Eye (tissue), 1 donor: ENCODE measurements around the gene PPM1A.
A peak's percentile ranks its signal among the peaks of the same experiment; 100 is the strongest.
"Not testable (repeated sequence)": the region's sequence is repeated elsewhere in the genome, so short reads cannot be mapped to it uniquely, and the experiment has no call there.

Source experiments
- DNase-seq: peaks from one replicate; pipeline ENCODE4 v3.0.0-alpha.2; 2015

Gene PPM1A

DNA sequence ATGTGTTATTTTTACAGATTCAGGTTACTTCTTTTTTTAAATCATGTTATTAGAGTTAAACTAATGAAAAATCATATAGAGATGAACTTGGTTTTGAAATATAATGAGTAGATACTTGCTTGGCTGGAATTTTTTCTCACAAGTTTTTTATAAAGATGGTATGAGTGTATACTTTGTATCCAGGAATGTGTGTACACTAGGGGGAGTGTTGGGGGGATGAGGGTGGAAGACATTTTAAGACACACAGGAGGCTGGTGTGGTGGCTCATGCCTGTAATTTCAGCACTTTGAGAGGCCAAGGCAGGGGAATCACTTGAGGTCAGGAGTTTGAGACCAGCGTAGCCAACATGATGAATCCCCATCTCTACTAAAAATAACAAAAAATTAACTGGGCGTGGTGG lies 23.2 kb downstream of the PPM1A start:
- DNase-seq = no peak

DNA sequence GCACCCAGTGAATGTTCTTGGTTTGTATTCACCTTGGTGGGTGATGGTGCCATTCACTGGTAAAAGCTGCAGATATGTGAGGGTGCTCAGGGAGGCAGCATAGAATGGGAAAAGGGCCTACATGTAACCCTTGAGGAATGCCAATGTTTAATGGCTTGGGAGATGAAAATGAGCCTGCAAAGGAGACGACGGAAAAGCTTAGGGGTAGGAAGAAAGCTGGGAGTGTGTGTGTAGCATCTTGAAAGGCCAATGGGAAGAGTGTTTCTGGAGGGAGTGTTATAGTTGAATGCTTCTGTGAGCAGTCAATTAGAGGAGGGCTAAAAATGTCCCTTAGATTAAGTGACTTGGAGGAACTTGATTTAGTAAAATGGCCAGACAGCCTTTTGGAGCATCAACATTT lies 24.9 kb downstream of the PPM1A start:
- DNase-seq = no peak

DNA sequence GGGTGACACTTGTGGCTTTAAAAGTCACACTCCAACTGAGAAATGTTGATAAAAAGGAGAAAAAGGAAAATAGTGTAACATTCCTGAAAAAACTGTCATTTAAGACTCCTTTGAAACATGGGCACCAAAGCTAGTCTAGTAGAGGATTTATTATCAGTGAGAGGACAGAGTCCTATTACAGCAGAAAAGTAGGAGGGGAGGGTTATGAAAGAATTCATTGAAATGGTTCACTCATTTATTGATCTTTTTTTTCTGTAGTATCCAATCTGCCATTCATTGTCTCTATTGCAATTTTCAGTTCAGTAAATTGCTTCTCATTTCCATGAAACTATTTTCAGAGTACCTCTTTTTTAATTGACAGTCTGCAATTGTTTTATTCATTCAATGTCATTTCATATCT lies 25.4 kb downstream of the PPM1A start:
- DNase-seq = no peak

DNA sequence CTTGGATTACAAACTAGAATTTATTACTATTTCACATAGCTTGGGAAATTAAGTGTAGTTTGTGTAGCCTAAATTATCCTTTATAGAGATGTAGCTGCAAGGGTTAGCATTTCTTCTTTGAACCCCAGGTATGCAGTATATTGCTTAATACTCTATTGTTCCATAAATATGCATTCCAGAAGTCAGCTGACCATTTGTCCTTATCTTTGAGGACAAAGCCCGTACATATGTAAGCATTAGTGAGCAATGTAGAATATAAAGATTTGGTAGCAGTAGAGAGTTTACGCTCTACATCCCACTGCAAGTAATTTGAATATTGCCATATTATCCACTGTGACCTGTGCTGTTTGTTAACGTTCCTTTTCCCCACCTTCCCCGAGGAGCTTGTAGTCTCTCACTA lies 26.9 kb downstream of the PPM1A start:
- DNase-seq = no peak

DNA sequence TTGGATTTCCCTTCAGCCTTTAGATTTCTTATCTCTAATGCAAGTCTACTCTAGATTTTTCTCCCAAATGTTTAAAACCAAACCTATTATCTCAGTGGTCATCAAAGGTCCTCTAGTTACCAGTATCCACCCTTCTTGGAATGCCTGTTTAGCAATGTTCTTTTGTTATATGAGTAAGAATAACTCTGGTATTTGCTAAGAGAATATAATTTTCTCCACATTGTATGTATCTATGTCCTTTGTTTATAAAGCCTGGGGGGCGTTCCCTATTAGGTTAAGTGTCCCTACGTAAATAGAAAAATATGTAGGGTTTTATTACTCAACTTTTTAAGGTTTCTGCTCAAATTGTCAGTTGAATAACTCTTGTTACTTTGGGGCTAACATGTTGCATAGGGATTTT lies 27.3 kb downstream of the PPM1A start:
- DNase-seq = no peak

DNA sequence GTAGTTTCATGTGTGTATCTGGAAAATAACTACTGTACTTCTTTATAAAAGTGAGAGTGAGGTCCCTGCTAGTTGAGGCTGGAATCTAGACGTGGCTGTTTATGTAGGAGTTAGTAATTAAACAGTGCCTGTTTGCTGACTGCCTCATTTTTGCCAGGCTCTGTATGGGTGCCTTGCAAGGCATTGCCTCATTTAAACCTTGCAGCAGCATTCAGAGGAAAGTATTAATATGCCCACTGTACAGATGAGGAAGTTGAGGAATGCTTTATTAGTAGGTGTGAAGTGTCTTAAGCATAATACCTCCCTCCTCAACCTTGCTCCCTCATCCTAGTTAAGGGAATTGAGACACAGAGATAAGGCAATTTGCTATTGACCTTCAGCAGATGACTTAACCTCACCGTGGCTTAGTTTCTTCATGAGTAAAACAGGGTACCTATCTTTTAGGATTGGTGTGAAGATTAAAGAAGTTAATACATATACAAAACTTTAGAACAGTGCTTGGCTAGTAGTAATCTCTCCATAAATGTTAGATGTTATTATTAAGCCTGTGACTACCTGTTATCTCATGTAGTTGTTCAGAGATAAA lies 28.7 kb downstream of the PPM1A start:
- DNase-seq = no peak

DNA sequence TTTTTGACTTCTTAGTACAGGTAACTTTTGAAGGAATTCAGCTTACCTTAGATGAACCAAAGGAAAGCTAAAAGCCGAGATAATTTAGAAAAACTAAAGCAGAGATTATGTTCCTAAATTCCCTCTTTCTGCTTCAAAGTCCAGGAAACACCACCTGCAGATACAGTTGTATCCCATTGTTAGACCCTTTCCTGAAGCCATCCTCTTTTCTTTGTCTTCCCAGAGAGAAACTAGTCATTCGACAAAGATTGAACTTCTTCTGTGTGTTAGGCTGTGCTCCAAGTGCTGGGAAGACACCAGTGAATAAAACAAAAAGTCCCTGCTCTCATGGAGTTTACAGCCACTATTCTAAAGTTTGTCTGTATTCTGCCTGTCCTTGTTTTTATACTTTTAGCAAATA lies 29.3 kb downstream of the PPM1A start:
- DNase-seq = no peak

DNA sequence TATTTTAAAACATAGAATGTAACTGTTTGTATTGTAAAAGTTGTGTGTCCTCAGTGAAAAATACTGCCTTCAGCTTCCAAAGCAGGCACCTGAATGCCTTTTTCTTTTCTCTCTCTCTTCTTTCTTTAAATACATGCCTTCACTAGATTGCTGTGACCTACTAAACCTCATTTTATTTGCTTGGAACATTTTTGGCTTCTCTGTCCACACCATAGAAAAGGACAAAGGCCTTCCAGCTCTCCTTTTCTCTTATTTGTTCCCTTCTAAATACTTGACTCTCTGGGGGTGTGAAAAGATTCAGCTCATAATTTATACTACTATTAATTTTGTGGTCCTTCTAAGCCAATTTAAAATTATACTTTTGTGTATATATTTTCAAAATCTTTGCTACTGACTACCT lies 38.4 kb downstream of the PPM1A start:
- DNase-seq = no peak

DNA sequence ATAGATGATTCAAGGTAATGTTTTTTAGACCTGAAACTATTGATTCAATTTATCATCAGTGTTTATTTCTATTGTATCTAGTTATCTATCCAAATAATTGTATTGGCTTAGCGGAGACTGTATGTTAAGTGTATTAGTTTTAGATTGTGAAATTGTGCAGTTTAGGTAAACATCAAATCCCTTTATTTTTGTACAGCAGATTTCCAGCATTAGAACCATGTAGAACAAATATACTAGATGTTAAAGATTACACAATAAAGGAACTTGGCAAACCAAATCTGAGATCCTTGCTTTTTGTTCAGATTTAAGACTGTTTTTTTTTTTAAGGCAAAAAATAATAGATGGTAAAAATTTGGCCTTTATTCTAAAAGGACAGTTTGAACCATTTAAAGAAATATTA lies 39.3 kb downstream of the PPM1A start:
- no peak for DNase-seq

DNA sequence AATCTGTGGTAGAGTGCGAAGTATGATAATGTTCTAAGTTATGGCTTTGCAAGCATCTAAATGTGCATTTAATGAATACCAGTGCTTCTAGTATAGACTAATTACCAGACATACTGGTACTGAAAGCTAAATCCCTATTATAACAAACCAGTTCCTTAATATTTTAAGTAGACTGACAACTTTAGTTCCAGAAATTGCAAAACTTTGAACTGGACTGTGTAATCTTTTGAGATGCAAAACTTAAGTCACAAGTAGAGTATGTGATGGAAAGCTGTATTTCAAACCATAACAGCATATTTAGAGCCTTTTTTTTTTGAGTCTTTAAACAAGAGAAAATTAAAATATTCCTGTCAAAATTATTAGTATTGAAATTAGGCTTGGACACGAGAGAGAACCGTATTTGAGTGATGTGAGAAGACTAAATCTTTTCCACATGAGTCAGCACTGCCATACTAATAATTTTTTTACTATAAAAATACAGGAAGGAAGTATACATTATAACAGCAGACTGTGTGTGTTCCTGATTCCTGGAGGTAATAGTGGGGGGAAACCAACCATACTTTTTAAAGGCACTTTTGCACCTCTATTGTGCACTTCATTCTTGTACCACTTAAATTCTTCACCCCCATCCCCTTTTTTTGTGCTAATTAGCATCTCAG lies 45.5 kb downstream of the PPM1A start:
- DNase-seq = no peak

DNA sequence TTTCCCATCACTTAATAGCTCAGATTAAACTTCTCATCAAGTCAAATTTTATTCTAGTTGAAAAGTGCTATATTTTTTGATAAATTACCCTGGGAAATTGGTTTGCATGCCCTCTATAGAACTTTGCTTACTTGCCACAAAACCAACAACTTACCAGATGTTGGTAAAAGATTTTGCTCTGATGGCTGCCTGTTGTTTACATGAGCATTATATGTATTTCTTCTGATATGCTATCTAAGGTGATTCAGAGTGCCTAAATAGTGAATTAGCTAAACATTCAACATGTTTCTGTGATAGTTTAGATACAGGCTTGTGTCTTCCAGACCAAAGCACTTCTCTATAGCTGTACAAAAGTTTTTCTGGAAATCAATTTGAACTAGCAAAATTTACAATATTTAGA lies 51.0 kb downstream of the PPM1A start:
- no peak for DNase-seq

DNA sequence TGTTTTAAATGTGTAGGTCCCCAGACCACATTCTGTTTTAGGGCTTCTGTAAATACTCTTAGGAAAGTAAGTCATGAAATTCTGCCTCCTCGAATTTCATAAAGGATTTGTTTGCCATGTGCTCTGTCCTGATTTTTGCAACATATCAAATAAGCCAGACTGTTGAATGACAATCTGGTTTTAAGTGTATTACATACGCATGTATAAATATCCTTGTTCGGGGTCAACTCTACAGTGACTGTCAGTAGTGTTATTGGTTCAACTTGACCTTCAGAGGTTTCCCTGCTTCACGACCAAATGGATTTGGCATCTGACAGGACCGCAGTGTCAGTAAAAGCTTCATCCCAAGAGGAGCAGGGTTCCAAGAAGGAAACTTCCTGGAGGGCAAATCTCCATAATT lies 52.7 kb downstream of the PPM1A start:
- no peak for DNase-seq

DNA sequence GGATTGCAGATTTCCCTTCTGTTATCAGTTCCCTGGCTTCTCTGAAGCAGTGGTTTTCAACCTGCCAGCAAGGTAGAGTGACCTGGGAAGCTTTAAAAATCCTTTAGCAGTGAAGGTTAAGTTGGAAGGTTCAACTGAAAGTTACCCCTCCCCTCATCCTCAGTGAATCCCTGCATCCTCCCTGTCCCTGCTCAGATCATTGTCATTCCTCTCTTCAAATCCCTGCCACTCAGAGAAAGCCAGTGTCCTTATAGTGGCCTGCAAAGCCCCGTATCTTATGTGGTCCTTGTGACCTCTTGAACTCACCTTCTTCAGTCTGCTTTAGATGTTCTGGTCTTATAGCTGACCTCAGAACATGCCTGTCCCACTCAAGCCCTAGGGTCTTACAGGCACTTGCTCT lies 53.6 kb downstream of the PPM1A start:
- no peak for DNase-seq

DNA sequence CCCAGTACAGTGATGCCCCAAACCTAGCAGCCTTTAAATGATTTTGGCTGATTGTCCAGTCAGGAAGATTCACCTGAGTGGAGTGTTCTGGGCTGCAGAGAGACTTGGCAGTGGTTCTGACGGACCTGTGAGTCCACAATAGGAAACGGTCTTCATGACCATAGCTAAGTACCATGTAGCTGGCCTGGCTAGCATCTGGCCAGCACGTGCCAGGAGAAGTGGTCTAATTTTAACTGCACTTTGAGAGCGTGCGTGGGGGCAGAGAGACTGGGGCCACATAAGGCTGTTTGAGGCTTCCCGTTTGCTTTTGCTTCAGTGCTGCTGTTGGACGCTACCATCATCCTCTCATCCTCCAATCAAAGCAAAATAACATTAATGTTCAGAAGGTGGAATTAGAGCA lies 54.7 kb downstream of the PPM1A start:
- DNase-seq = no peak

DNA sequence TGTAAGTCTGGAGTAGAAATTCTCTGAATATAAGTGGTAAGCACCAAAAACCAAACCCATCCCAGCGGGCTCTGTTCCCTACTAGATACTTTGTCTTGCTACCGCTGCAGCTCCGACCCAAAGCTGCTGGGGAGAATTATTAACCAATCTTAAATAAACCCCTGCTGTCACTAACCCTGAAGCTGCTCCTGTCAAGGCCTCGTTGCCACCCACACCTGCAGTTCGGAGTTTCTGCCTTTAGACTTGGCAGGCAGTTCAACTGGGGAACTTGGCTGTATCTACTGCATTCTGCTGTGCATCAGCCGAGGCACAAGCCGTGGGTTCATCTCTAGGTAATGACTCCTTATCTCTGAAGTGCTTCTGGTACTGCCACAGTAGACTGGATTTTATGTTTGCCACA lies 55.5 kb downstream of the PPM1A start:
- DNase-seq = no peak

DNA sequence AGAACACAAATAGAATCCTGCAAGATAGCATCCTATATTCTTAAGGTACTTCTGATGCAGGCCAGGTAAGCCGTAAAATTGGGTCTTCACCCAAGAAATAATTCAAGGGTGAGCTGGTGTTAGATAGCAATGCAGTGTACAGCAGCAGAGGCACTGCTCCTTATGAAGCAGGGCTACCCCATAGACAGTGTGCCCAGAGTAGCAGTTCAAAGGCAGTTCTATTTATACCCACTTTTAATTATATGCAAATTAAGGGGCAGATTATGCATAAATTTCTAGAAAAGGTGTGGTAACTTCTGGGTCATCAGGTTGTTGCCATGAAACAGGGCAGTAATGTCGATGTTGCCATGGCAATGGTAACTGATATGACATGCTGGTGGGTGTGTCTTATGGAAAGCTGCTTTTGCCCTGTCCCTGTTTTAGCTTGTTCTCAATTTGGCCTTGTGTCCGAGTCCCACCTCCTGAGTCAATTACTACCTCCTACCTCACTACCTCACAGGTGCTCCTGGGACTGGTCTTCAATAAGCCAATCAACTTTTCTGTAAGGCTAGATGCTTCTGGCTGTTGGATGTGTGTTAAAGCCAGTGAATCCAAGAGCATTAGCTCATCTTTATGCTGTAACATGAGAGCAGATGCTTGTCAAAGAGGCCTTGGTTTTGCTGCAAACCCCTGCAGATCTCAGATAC lies 61.0 kb downstream of the PPM1A start:
- peak; percentile 34 for DNase-seq

DNA sequence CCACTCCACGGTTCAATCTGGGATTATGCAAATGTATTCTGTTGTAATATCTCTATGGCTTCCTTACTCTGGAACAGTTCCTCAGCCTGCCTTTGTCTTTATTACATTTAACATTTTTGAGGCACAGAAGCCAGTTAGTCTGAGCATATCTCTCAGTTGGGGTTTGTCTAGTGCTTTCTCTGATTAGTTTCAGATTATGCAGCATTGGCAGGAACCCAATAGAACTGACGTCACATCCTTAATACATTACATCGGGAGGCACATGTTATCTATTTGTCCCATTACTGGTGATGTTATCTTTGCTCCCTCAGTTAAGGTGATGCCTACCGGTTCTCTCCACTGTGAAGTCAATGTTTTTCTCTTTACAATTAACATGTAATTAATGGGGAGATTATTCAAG lies 62.4 kb downstream of the PPM1A start:
- peak; percentile 53 for DNase-seq

DNA sequence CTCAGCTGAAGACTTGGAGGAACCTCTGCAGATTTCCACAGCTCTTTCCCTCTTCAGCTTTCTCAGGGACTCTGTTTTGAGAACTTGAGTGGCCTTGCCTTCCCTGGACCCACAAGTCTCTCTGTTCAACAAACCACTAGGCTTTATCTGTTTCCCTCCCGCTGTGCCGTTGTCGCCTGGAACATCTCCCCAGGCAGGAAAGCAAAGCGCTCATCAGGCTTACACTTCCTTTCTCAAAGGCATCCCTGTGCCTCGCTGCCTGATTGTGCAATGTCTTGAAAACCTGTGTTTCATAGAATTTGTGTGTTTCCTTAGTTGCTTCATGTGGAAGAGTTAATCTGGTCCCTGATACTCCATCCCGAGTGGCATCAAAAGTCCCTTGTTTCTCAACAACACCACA lies 64.1 kb downstream of the PPM1A start:
- DNase-seq = no peak

DNA sequence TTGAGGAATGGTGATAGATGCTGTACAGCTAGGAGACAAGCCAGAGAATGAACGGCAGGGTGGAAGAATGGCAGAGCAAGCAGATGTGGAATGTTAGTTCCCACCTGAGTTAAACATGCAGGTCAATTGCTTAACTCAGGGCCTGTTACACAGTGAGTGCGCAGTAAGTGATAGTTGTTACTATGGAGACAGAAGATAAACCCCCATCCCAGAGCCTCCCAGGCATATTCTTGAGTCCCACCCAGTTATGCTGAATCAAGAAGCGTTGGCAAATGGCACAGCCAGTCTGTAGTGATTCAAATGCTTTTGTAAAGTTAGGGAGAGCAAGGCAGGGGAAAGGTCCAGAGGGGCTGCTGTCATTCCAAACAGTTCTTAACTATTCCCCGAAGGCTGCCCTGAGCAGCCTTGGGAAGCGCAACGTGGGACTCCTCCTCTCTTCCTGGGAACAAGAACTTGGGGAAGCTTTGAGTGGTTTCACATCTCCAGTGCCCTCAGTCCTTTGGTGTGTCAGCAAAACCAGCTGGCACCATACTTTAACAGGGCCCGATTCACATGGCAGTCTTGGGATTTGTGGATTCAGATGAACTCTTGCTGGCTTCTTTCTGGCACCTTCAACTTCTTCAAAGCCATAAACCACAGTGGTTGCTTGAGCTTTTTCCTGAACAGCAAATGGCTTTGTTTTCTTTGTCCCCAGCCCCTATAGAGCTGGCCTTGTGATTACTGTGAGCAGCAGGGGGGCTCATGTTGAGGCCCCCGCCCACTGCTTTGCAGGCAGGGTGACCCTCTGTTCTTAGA lies 66.4 kb downstream of the PPM1A start:
- DNase-seq = no peak

DNA sequence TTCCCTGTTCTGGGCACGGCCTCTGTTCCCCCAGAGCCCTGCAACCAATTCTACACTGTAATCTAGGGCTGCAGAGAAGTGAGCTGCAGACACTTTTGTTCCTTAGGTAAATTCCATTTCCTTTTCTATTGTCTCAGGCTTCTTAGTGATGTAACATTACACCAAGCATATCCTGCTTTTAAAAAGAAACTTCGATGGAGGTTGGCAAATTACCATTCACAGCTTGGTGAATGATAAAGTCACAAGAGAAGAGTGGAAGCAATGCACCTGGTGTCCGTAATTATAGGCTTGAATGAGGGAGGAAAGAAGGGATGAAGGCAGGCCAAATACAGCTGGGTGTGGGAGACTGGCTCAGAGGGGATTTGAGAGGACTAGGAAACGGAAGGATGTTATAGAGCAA lies 68.6 kb downstream of the PPM1A start:
- DNase-seq = no peak

DNA sequence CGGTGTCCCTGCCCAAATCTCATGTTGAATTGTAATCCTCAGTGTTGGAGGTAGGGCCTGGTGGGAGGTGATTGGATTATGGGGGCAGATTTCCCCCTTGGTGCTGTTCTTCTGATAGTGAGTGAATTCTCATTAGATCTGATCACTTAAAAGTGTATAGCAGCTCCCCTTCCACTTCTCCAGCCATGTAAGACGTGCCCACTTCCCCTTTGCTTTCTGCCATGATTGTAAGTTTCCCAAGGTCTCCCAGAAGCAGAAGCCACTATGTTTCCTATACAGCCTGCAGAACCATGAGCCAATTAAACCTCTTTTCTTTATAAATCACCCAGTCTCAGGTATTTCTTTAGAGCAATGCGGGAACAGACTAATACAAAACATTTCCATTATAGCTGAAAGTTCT lies 71.8 kb downstream of the PPM1A start:
- not testable (repeated sequence) for DNase-seq

DNA sequence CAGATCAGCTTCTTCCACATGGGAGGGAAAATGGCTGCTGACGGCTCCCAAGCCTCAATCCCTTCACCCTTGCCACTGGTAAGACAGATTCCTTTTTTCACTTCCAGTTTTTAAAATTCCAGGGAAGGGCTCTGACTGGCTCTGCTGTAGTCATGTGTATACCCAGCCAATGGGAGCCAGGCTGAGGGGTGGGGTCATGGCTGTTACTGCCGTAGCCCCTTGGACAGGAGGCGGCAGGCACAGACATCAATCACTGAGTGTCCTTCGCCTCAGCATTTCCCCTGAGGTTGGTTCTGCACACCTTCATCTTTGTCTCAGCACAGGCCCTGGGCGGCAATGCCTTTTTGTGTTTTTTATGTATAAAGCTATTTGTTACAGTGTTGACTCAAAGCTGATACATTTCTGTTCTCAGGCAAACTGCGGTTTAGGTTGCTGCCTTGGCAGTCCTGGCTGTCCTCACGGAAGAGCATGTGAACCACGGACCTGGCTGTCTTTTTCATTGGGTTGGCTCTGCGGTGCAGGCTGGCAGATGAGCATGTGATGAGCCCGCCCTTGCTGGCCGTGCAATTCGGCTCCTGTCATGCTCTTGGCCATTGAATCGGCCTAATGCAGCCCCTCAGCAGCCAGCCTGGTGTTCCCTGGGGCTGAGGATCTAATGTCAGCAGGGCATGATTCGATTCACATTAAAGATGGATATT lies 74.3 kb downstream of the PPM1A start:
- DNase-seq = peak; percentile 49

DNA sequence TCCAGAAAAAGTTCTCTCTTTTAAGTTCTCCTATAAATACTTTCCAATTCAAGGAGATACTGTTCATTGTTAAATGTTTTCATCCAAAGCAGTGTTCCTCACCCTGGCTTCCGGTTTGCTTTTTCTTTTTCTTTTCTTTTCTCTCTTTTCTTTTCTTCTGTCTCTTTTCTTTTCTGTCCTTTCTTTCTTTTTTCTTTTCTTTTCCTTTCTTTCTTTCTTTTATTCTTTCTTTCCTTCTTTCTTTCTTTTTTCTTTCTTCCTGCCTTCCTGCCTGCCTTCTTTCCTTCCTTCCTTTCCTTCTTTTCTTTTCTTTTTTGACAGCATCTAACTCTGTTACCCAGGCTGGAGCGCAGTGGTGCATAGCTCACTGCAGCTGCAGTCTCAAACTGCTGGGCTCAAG lies 75.8 kb downstream of the PPM1A start:
- DNase-seq = no peak
